Transverse colon (tissue), 4 donors: ENCODE results near the gene FAM162A. TPM values are rescaled to one million over a fixed set of nuclear protein-coding genes. Genes with fewer than 3 reads are reported as not detected.

Source experiments
- DNase-seq: peaks from one replicate; pipeline ENCODE4 v3.0.0-alpha.2; 2019
- H3K27ac ChIP-seq, 4 donors: fragments of 200-600 bp; sonication (generic); 2 replicates each; pipeline ENCODE4 v1.5.1; 2016 to 2018; ENCODE audit warnings: inconsistent platforms in 4 of 4
- H3K27me3 ChIP-seq: fragments of 200-600 bp; sonication (generic); 2 replicates; pipeline ENCODE4 v1.5.1; 2017; ENCODE audit warnings: inconsistent platforms
- H3K36me3 ChIP-seq, 4 donors: fragments of 200-600 bp; sonication (generic); 2 replicates each; pipeline ENCODE4 v1.5.1; 2017 to 2019; ENCODE audit warnings: inconsistent platforms in 4 of 4
- H3K4me1 ChIP-seq, 4 donors: fragments of 200-600 bp; sonication (generic); 2 replicates each; pipeline ENCODE4 v1.5.1; 2017 to 2020; ENCODE audit warnings: inconsistent platforms in 4 of 4
- H3K4me3 ChIP-seq, 4 donors: fragments of 200-600 bp; sonication (generic); 1 replicate in 1 of 4; 2 replicates in 3 of 4; pipeline versions ENCODE4 v1.5.1 to v1.6.1; 2017 to 2019; ENCODE audit warnings: inconsistent platforms in 4 of 4
- H3K9me3 ChIP-seq, 2 donors: fragments of 200-600 bp; sonication (generic); 2 replicates each; pipeline ENCODE4 v1.5.1; 2017 to 2019; ENCODE audit warnings: inconsistent platforms in 2 of 2
- EP300 ChIP-seq: sonication (generic); formaldehyde crosslinking; IDR thresholded peaks from one replicate; pipeline ENCODE4 v1.6.1; 2017; ENCODE audit warnings: antibody characterized with exemption, low read depth
- POLR2A ChIP-seq: fragments of 450-650 bp; IDR thresholded peaks from one replicate; pipeline ENCODE4 v1.6.1; 2016; ENCODE audit warnings: antibody characterized with exemption, mild to moderate bottlenecking, moderate library complexity
- POLR2AphosphoS5 ChIP-seq, 3 donors: sonication (generic); formaldehyde crosslinking; IDR thresholded peaks; one replicate each; pipeline ENCODE4 v1.6.1; 2016; ENCODE audit warnings: antibody characterized with exemption in 3 of 3
- WGBS, 2 donors: methylation state at CpG; one replicate each; pipeline ENCODE4 v1.1.5; 2018; ENCODE audit warnings: low coverage in 1 of 2; 5-methylcytosine and 5-hydroxymethylcytosine counted together
- in situ Hi-C, 4 donors: fragments of 200-750 bp; cut with MboI; loops; one replicate each; pipeline versions ENCODE4 v1.15.0 to v1.15.1; 2017; ENCODE audit warnings: low sequenced_read_pairs in 3 of 4, low pct_ligation_motif_present in 1 of 4, low pct_unique_long_range_greater_than_20kb in 1 of 4
- intact Hi-C: fragments of 100-400 bp; cut with DNase I; formaldehyde crosslinking; loops from one replicate; pipeline ENCODE4 v1.15.1; 2023; ENCODE audit warnings: low total_unique reads
- total RNA-seq, 4 donors: library from RNA; depleted of rRNA; stranded (reverse); fragments of >200 nt; gene quantifications; one replicate each; pipeline ENCODE4 v1.1.0, GENCODE V29; 2016
- TF ChIP-seq, protein P1 (sequence below), 5 experiments: fragments of 200-600 bp in 3 of 5; fragments of 450-650 bp in 2 of 5; sonication (generic) in 3 of 5; IDR thresholded peaks; 1 replicate in 2 of 5; 2 replicates in 3 of 5; pipeline ENCODE4 v1.5.1; 2016 to 2017; ENCODE audit warnings: antibody characterized with exemption in 5 of 5, inconsistent platforms in 3 of 5, mild to moderate bottlenecking in 2 of 5, moderate library complexity in 1 of 5

FAM162A gene
- total RNA-seq: 100 to 1,000 TPM in 1 of 4 donors, 10 to 100 TPM in 3; 11.2 to 116 (median 57.6) TPM

DNA sequence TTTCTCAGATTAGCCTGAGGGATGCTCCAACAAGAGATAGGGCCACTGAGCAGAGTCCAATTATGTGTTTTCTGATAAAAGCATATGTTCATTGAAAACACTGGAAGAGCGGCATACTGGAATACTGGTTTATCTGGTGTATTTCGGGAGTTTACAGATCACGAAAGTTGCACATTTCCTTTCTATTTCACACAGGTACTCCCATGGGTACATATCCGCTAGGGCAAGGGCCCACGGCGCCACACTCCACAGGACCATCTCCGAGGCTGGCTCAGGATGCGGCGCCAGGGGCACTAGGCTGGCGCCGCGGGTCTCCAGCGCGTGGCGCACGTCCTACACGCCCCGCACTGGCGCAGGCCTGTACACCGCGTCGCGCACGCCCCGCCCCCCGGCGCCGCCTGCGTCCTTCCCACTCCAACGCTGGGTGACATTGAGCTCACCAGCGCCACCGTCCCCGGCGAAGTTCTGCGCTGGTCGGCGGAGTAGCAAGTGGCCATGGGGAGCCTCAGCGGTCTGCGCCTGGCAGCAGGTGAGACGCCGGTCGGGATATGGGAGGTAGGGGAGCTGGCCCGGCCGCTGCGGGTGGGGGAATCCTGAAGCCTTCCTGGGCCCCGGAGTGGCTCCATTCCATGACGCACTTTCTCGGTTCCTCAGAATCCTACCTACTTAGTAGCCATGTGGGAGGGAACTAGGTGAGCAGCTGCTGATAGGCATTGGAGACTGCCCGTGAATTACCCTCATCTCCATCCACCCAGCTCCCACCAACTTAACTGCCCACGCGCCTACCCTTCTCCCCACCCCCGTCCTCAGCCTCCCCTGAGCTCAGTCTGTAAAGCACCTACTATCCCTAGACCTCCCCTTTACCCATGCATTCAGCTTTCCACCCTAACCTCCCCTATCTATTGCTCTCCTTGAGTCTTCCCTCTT lies at the start of gene FAM162A:
Gene FAM162A (plus strand): TSS at position 412 of the 927 bp plus-strand sequence. CDS start 84 bp downstream, at position 496.
- WGBS, 2 donors: 2 to 6% methylated on average over 3 to 15 of the region's 52 CpGs
- DNase-seq: peak; percentile 96
- H3K4me1 ChIP-seq: peaks cover 0 to 45% (median 18%) of the 10 kb centered on the region in 4 donors
- in situ Hi-C loops: loop anchor here in 2 of 4 donors (10.0 to 25.0 kb wide), 2 partner anchors 291 to 303 kb away; partner anchors contain the start of gene PARP14 (in 1 of the 2)
- peak within 1 kb of the TSS; percentile 88 to 95 (median 91) for H3K27ac ChIP-seq
- intact Hi-C loops: no loop called here
- no peaks in the 10 kb centered on the region for H3K9me3 ChIP-seq
- H3K36me3 ChIP-seq: no peaks in the 10 kb centered on the region
- peak within 1 kb of the TSS; percentile 44 to 84 (median 62) for H3K4me3 ChIP-seq
- H3K27me3 ChIP-seq: no peaks in the 10 kb centered on the region
- no peak for TF ChIP-seq EP300
- TF ChIP-seq POLR2A: peak; percentile 95
- TF ChIP-seq, protein P1, sequence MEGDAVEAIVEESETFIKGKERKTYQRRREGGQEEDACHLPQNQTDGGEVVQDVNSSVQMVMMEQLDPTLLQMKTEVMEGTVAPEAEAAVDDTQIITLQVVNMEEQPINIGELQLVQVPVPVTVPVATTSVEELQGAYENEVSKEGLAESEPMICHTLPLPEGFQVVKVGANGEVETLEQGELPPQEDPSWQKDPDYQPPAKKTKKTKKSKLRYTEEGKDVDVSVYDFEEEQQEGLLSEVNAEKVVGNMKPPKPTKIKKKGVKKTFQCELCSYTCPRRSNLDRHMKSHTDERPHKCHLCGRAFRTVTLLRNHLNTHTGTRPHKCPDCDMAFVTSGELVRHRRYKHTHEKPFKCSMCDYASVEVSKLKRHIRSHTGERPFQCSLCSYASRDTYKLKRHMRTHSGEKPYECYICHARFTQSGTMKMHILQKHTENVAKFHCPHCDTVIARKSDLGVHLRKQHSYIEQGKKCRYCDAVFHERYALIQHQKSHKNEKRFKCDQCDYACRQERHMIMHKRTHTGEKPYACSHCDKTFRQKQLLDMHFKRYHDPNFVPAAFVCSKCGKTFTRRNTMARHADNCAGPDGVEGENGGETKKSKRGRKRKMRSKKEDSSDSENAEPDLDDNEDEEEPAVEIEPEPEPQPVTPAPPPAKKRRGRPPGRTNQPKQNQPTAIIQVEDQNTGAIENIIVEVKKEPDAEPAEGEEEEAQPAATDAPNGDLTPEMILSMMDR (IDR thresholded peaks at IDR 0.05): peak in 4 of 5 experiments; percentile 26 to 69 (median 47)
- TF ChIP-seq POLR2AphosphoS5 (IDR thresholded peaks at IDR 0.05): peak; percentile 97 to 98 (median 97)

GRCh38 chr3:122342803-122343202 lies 41.2 kb upstream of the FAM162A start:
- Histone ChIP-seq H3K27me3 (no peaks in the 10 kb centered on the region), H3K4me1 (peaks cover 0 to 5% (median 0%) of the 10 kb centered on the region in 4 donors), H3K4me3 (no peak overlapping the region), H3K27ac (no peak overlapping the region), H3K36me3 (no peaks in the 10 kb centered on the region), H3K9me3 (no peaks in the 10 kb centered on the region)
- intact Hi-C loops (no loop called here), in situ Hi-C loops (no loop called here)
- no peak for TF ChIP-seq POLR2AphosphoS5 (IDR thresholded peaks at IDR 0.05)
- no peak for TF ChIP-seq EP300
- TF ChIP-seq POLR2A: no peak
- TF ChIP-seq, protein P1 (IDR thresholded peaks at IDR 0.05): no peak
- WGBS, 2 donors: 60 to 85% methylated on average over 1 of the region's 1 CpG
- no peak for DNase-seq

- 83 to 85% methylated on average over 2 of the region's 2 CpGs for WGBS, 2 donors
These were observed 40.3 kb upstream of the FAM162A start for GRCh38 chr3:122343654-122344053.

GRCh38 chr3:122349171-122349570 lies 34.8 kb upstream of the FAM162A start:
- Histone ChIP-seq H3K4me3 (no peak overlapping the region), H3K4me1 (peaks cover 0 to 23% (median 12%) of the 10 kb centered on the region in 4 donors), H3K27me3 (no peaks in the 10 kb centered on the region), H3K36me3 (no peaks in the 10 kb centered on the region), H3K27ac (no peak overlapping the region), H3K9me3 (no peaks in the 10 kb centered on the region)
- WGBS, 2 donors: 88% methylated on average over 1 of the region's 1 CpG; no CpG with 5 or more reads in 1 of the 2 donors
- intact Hi-C loops: no loop called here
- in situ Hi-C loops: no loop called here
- no peak for DNase-seq
- TF ChIP-seq, protein P1 (IDR thresholded peaks at IDR 0.05): no peak
- no peak for TF ChIP-seq POLR2A
- no peak for TF ChIP-seq EP300
- TF ChIP-seq POLR2AphosphoS5 (IDR thresholded peaks at IDR 0.05): no peak

More at GRCh38 chr3:122343654-122344053, 40.3 kb upstream of the FAM162A start:
- Histone ChIP-seq H3K4me3 (no peak overlapping the region), H3K27ac (no peak overlapping the region), H3K9me3 (no peaks in the 10 kb centered on the region), H3K4me1 (peaks cover 0 to 4% (median 0%) of the 10 kb centered on the region in 4 donors), H3K36me3 (no peaks in the 10 kb centered on the region), H3K27me3 (no peaks in the 10 kb centered on the region)
- no peak for DNase-seq
- intact Hi-C loops (no loop called here), in situ Hi-C loops (no loop called here)
- TF ChIP-seq POLR2A: no peak
- TF ChIP-seq, protein P1 (IDR thresholded peaks at IDR 0.05): no peak
- no peak for TF ChIP-seq EP300
- TF ChIP-seq POLR2AphosphoS5 (IDR thresholded peaks at IDR 0.05): no peak
